ENCODE measurements around the gene SERPINA6. TPM values are rescaled to one million over a fixed set of nuclear protein-coding genes. Genes with fewer than 3 reads are reported as not detected.
"Not testable (repeated sequence)": the region's sequence is repeated elsewhere in the genome, so short reads cannot be mapped to it uniquely, and the experiment has no call there.

Gene SERPINA6
- total and polyA plus RNA-seq, 9 donors = 0.18 to 15.4 (median 0.56) TPM; not detected in 4

DNA sequence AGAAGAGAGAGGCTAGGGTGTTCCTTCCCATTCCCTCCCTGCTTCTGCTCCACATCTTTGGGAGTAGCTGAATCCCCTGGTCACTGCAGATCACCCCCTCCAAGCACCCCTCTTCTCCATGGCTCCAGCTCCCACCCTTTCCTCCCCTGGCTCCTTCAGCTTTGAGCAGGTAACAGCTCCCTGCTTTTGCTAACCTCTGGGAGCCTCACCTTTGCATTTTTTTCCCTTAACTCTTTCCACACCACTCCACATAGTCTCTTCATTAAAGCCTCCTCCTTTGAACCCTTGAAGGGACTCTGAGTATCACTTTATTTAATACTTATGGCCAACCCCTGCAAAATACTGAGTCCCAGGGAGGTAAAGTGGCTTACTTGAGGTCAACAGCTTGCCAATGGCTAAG lies 25.7 kb upstream of the SERPINA6 start:
- intact Hi-C loops (cut with DNase I) = no loop called here
- H3K27ac ChIP-seq = no peak overlapping the region
- DNase-seq = no peak
- no peaks in the 10 kb centered on the region for H3K4me1 ChIP-seq (ENCODE audit: insufficient read depth)
- no peaks in the 10 kb centered on the region for H3K9me3 ChIP-seq
- H3K36me3 ChIP-seq = no peaks in the 10 kb centered on the region
- TF ChIP-seq EP300 (IDR thresholded peaks at IDR 0.05) = no peak
- TF ChIP-seq, protein P1, sequence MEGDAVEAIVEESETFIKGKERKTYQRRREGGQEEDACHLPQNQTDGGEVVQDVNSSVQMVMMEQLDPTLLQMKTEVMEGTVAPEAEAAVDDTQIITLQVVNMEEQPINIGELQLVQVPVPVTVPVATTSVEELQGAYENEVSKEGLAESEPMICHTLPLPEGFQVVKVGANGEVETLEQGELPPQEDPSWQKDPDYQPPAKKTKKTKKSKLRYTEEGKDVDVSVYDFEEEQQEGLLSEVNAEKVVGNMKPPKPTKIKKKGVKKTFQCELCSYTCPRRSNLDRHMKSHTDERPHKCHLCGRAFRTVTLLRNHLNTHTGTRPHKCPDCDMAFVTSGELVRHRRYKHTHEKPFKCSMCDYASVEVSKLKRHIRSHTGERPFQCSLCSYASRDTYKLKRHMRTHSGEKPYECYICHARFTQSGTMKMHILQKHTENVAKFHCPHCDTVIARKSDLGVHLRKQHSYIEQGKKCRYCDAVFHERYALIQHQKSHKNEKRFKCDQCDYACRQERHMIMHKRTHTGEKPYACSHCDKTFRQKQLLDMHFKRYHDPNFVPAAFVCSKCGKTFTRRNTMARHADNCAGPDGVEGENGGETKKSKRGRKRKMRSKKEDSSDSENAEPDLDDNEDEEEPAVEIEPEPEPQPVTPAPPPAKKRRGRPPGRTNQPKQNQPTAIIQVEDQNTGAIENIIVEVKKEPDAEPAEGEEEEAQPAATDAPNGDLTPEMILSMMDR (IDR thresholded peaks at IDR 0.05) = no peak
- no peak for TF ChIP-seq POLR2A (IDR thresholded peaks at IDR 0.05)
- H3K4me3 ChIP-seq = no peak overlapping the region
- H3K27me3 ChIP-seq = no peaks in the 10 kb centered on the region

DNA sequence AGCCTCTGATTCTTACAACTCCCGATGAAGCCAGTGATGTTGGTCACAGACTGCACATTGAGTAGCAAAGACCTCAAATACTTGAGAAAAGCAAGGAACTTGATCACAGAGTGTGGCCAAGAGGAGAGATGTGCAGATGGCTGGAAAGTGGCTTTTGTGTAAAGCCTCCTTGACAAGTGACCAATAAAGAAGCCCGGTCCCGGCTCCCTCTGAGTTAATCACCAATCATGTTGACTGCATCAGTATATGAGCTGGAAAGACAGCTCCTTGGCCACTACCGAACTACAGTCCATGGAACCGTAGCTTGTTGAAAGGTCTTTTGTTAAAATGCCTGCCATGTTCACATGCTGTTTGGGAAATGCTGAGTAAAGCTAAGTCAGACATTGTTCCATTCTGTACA lies 23.7 kb upstream of the SERPINA6 start:
- 85 to 88% (median 86%) methylated on average over 5 of the region's 5 CpGs for WGBS, 3 donors
- H3K36me3 ChIP-seq = no peaks in the 10 kb centered on the region

DNA sequence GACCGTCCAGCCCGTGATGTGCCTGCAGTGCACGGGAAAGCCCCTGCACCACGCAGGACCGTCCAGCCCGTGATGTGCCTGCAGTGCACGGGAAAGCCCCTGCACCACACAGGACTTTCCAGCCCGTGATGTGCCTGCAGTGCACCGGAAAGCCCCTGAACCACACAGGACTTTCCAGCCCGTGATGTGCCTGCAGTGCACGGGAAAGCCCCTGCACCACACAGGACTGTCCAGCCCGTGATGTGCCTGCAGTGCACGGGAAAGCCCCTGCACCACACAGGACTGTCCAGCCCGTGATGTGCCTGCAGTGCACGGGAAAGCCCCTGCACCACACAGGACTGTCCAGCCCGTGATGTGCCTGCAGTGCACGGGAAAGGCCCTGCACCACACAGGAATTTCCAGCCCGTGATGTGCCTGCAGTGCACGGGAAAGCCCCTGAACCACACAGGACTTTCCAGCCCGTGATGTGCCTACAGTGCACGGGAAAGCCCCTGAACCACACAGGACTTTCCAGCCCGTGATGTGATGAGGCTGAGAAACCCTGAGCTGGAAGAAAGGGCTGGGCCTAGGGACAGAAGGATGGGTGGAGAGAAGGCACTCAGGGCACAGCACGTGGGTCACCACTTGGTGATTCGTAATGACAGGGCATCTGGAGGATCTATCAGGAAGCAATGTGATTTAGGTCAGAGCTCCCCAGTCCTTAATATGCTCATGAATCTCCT lies 23.1 kb upstream of the SERPINA6 start:
- H3K27ac ChIP-seq; H3K4me1 ChIP-seq (ENCODE audit: insufficient read depth); intact Hi-C loops (cut with DNase I); H3K36me3 ChIP-seq; H3K9me3 ChIP-seq; H3K27me3 ChIP-seq; H3K4me3 ChIP-seq; DNase-seq: not testable (repeated sequence)
- 76 to 78% (median 77%) methylated on average over 20 to 24 of the region's 24 CpGs for WGBS, 3 donors

More for the DNA sequence above, 23.7 kb upstream of the SERPINA6 start:
- TF ChIP-seq EP300 (IDR thresholded peaks at IDR 0.05) = no peak
- no peak for TF ChIP-seq POLR2A (IDR thresholded peaks at IDR 0.05)
- DNase-seq = no peak
- Histone ChIP-seq H3K27me3 (no peaks in the 10 kb centered on the region), H3K4me1 (ENCODE audit: insufficient read depth) (peaks cover 3% of the 10 kb centered on the region), H3K4me3 (no peak overlapping the region), H3K27ac (no peak overlapping the region), H3K9me3 (no peaks in the 10 kb centered on the region)
- intact Hi-C loops (cut with DNase I) = no loop called here

GRCh38 chr14:94345344-94346064 lies 22.4 kb upstream of the SERPINA6 start:
- H3K36me3 ChIP-seq = no peaks in the 10 kb centered on the region
- intact Hi-C loops (cut with DNase I) = no loop called here
- WGBS, 3 donors = 72 to 84% (median 78%) methylated on average over 12 of the region's 12 CpGs
- TF ChIP-seq EP300 (IDR thresholded peaks at IDR 0.05) (no peak), POLR2A (IDR thresholded peaks at IDR 0.05) (no peak)
- TF ChIP-seq, protein P1 (IDR thresholded peaks at IDR 0.05) = no peak
- no peak overlapping the region for H3K4me3 ChIP-seq
- no peaks in the 10 kb centered on the region for H3K27me3 ChIP-seq
- no peak for DNase-seq
- no peaks in the 10 kb centered on the region for H3K9me3 ChIP-seq
- H3K27ac ChIP-seq = no peak overlapping the region
- H3K4me1 ChIP-seq (ENCODE audit: insufficient read depth) = peaks cover 3% of the 10 kb centered on the region

- Histone ChIP-seq H3K9me3 (no peaks in the 10 kb centered on the region), H3K27ac (no peak overlapping the region), H3K4me3 (no peak overlapping the region), H3K27me3 (no peaks in the 10 kb centered on the region), H3K36me3 (no peaks in the 10 kb centered on the region), H3K4me1 (ENCODE audit: insufficient read depth) (peaks cover 3% of the 10 kb centered on the region)
- intact Hi-C loops (cut with DNase I) = no loop called here
- WGBS, 3 donors = 58 to 61% (median 60%) methylated on average over 3 of the region's 3 CpGs
- TF ChIP-seq, protein P1 (IDR thresholded peaks at IDR 0.05) = no peak
- TF ChIP-seq EP300 (IDR thresholded peaks at IDR 0.05) (no peak), POLR2A (IDR thresholded peaks at IDR 0.05) (no peak)
- DNase-seq = no peak
Observed at GRCh38 chr14:94344389-94344788, 21.3 kb upstream of the SERPINA6 start.

Data from ovary (tissue), 9 donors.